WTC11 (cell line): ENCODE measurements around the gene RC3H1.

Experiments
- ESRRA ChIP-seq: sonication (generic); formaldehyde crosslinking; IDR thresholded peaks from 2 replicates; pipeline ENCODE4 v1.8.1; 2022; ENCODE audit warnings: mild to moderate bottlenecking, missing genetic modification reagents, borderline replicate concordance
- TF ChIP-seq, protein P1 (sequence below): sonication (generic); formaldehyde crosslinking; conservative IDR thresholded peaks from 2 replicates; pipeline ENCODE4 v1.8.1; 2022; ENCODE audit warnings: mild to moderate bottlenecking, missing genetic modification reagents

DNA sequence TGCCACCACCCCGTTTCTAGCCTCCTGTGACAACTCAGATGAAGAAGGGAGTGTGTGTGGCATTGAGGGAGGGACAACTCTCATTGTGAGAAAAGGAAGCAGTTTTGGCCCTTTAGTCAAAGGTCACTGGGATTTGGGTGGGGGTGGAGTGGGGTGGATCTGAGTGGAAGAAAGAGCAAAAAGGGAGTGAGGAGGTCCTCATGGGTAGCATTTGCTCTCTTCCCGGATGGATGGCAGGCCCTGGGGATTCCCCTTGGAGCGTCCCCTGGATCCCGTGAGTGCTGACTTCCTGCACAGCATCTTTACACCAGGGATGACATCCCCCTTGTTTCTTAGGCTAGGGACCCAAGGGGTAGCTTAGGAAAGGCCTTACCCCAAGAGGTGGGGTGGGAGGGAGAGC is 105.5 kb downstream of the RC3H1 start:
- no peak for TF ChIP-seq ESRRA (CRISPR knock-in tag)
- TF ChIP-seq, protein P1, sequence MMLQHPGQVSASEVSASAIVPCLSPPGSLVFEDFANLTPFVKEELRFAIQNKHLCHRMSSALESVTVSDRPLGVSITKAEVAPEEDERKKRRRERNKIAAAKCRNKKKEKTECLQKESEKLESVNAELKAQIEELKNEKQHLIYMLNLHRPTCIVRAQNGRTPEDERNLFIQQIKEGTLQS (CRISPR knock-in tag), result no peak
